GM12864 (cell line): ENCODE results near the gene SERPINE2.

Source experiments
- DNase-seq: peaks from one replicate; pipeline ENCODE4 v3.0.0-alpha.2; 2011; ENCODE audit warnings: low read depth
- H3K4me3 ChIP-seq: 2 replicates; pipeline ENCODE4 v1.5.1; 2011; ENCODE audit warnings: mild to moderate bottlenecking, low read depth, low read length, control low read depth
- CTCF ChIP-seq: IDR thresholded peaks from 2 replicates; pipeline ENCODE4 v1.5.1; 2011; ENCODE audit warnings: low read depth, mild to moderate bottlenecking, moderate library complexity, low read length, control low read depth, inconsistent platforms; ENCODE audit errors: missing control alignments

The SERPINE2 gene

GRCh38 chr2:224020523-224020922 is 18.6 kb downstream of the SERPINE2 start:
- H3K4me3 ChIP-seq, result no peak overlapping the region
- TF ChIP-seq CTCF, result no peak
- DNase-seq, result no peak

- H3K4me3 ChIP-seq, result no peak overlapping the region
- DNase-seq, result no peak
- no peak for TF ChIP-seq CTCF
Measured at GRCh38 chr2:224017957-224018356, 21.1 kb downstream of the SERPINE2 start.

- H3K4me3 ChIP-seq, result no peak overlapping the region
- DNase-seq, result no peak
- no peak for TF ChIP-seq CTCF
Measured at GRCh38 chr2:224016963-224017362, 22.1 kb downstream of the SERPINE2 start.

- no peak overlapping the region for H3K4me3 ChIP-seq
- no peak for TF ChIP-seq CTCF
- DNase-seq, result no peak
Measured at GRCh38 chr2:224014336-224014735, 24.8 kb downstream of the SERPINE2 start.

GRCh38 chr2:224011837-224012236 is 27.2 kb downstream of the SERPINE2 start:
- DNase-seq, result no peak
- H3K4me3 ChIP-seq, result no peak overlapping the region
- TF ChIP-seq CTCF, result no peak

GRCh38 chr2:224009605-224010315 is 29.3 kb downstream of the SERPINE2 start:
- H3K4me3 ChIP-seq, result no peak overlapping the region
- TF ChIP-seq CTCF, result no peak

GRCh38 chr2:224008702-224009261 is 30.3 kb downstream of the SERPINE2 start:
- H3K4me3 ChIP-seq, result no peak overlapping the region
- DNase-seq, result no peak
- no peak for TF ChIP-seq CTCF

More at GRCh38 chr2:224009605-224010315, 29.3 kb downstream of the SERPINE2 start:
- DNase-seq, result no peak
